ENCODE data around the gene CDC5L.
A peak's percentile ranks its signal among the peaks of the same experiment; 100 is the strongest.
"Not testable (repeated sequence)": the region's sequence is repeated elsewhere in the genome, so short reads cannot be mapped to it uniquely, and the experiment has no call there.

CDC5L gene

DNA sequence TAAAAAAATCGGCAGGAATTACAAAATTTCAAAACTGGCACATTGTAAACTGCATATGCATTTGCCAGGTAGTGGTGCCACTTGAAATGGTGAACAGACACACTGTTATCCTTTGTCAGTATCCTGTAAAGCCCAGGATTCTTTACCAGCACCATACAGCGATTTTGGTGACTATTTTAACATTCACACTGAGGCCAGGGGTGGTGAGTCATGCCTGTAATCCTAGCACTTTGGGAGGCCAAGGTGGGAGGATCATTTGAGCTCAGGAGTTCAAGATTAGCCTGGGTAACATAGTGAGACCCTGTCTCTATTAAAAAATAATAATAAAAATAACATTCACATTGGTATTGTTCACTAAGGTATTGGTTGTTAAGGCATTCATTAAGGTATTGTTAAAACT, 61.7 kb downstream of the CDC5L start:
- not testable (repeated sequence) for H3K4me1 Mint-ChIP-seq, H3K4me3 Mint-ChIP-seq, H3K27ac Mint-ChIP-seq, H3K9me3 Mint-ChIP-seq, ATAC-seq, H3K27me3 Mint-ChIP-seq
- H3K36me3 Mint-ChIP-seq = peaks cover 46% of the 10 kb centered on the region

DNA sequence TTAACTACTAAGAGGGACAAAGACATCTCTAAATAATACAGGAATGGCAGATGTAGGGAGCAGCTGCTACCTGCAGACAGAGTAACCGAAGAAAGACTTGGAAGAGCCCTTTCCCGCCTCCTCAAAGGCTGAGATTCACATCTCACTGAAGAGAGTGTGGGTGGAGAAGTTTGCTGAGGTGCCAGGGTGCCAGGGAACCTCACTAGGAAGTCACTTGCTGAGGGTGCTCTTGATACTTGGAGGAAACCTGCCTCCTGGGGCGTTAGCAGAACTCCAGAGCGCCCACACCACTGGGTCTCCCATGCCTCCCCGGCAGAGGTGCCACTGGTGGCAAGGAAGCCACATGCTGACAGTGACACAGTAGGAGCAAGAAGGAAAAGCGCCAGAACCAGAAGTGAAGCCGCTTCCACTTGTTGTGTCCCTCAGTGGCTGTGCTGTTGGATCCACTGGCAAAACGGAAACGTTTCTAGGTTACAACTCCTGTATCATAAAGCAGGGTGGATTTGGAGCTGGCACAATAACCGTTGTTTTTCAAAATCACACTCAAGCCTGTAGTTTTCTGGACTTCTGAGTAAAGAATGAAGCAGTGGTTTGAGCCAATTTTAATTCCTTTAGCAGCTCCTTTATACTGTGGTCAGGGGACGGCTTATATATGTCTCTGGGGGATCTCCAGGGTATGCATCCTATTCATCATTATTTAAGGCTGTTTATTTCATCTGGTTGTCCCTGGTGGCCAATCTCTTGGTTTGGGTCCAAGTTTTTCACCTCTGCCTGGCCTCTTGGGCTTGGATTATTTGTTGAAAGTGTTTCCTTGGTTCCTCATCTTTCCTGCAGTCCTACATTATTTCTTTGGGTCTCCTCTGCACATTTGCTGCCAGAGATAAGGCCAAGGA, 64.5 kb downstream of the CDC5L start:
- peaks cover 27% of the 10 kb centered on the region for H3K36me3 Mint-ChIP-seq
- no peaks in the 10 kb centered on the region for H3K4me1 Mint-ChIP-seq
- H3K27ac Mint-ChIP-seq = no peak overlapping the region
- no peaks in the 10 kb centered on the region for H3K27me3 Mint-ChIP-seq
- no peak for ATAC-seq
- H3K9me3 Mint-ChIP-seq = no peaks in the 10 kb centered on the region
- no peak overlapping the region for H3K4me3 Mint-ChIP-seq

DNA sequence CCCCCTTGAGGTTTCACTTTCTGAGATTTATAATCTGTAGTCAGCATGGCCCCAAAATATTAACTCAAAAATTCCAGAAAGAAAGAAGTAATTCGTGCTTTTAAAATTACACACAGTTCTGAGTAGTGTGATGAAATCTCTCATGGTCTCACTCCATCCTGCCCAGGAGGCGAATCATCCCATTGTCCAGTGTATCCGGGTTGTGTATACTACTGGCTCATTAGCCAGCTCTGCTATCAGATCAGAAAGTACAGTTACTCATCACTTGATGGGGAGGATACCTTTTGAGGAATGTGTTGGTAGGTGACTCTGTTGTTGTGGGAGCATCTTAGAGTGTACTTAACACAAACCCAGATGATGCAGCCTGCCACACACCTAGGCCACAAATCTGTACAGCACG, 65.2 kb downstream of the CDC5L start:
- Mint-ChIP-seq H3K4me1 (no peaks in the 10 kb centered on the region), H3K27me3 (no peaks in the 10 kb centered on the region), H3K36me3 (peaks cover 20% of the 10 kb centered on the region), H3K27ac (no peak overlapping the region), H3K4me3 (no peak overlapping the region), H3K9me3 (no peaks in the 10 kb centered on the region)
- ATAC-seq = no peak

DNA sequence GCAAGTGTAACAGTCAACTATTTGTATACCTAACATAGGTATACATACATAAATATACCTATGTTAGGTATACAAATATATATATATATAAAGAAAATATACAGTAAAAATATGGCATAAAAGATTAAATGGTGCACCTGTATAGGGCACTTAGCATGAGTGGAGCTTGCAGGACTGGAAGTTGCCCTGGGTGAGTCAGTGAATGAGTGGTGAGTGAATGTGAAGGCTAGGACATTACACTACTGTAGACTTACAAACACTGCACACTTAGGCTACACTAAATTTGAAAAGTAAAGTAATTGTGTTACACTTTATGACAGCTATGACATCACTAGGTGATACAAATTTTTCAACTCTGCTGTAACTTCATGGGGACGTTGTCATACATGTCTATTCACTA, 65.6 kb downstream of the CDC5L start:
- Mint-ChIP-seq H3K36me3 (peaks cover 16% of the 10 kb centered on the region), H3K4me3 (no peak overlapping the region), H3K9me3 (no peaks in the 10 kb centered on the region), H3K4me1 (no peaks in the 10 kb centered on the region), H3K27ac (no peak overlapping the region), H3K27me3 (peaks cover under 1% of the 10 kb centered on the region)
- no peak for ATAC-seq

DNA sequence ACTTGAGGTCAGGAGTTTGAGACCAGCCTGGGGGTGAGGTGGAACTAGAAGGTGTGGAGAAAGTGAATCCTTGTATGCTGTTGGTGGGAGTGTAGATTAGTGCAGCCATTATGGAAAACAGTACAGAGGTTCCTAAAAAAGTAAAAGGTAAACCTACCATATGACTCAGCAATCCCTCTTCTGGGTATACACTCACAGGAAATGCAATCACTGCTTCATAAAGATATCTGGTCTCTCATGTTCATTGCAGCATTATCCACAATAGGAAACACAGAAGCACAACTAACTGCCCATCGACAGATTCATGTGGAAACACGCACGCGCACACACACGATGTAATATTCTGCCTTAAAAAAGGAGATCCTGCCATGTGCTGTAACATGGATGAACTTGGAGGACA, 66.7 kb downstream of the CDC5L start:
- no peak overlapping the region for H3K27ac Mint-ChIP-seq
- peaks cover 11% of the 10 kb centered on the region for H3K27me3 Mint-ChIP-seq
- no peaks in the 10 kb centered on the region for H3K4me1 Mint-ChIP-seq
- no peak overlapping the region for H3K4me3 Mint-ChIP-seq
- H3K9me3 Mint-ChIP-seq = no peaks in the 10 kb centered on the region
- ATAC-seq = no peak
- peaks cover 12% of the 10 kb centered on the region for H3K36me3 Mint-ChIP-seq

DNA sequence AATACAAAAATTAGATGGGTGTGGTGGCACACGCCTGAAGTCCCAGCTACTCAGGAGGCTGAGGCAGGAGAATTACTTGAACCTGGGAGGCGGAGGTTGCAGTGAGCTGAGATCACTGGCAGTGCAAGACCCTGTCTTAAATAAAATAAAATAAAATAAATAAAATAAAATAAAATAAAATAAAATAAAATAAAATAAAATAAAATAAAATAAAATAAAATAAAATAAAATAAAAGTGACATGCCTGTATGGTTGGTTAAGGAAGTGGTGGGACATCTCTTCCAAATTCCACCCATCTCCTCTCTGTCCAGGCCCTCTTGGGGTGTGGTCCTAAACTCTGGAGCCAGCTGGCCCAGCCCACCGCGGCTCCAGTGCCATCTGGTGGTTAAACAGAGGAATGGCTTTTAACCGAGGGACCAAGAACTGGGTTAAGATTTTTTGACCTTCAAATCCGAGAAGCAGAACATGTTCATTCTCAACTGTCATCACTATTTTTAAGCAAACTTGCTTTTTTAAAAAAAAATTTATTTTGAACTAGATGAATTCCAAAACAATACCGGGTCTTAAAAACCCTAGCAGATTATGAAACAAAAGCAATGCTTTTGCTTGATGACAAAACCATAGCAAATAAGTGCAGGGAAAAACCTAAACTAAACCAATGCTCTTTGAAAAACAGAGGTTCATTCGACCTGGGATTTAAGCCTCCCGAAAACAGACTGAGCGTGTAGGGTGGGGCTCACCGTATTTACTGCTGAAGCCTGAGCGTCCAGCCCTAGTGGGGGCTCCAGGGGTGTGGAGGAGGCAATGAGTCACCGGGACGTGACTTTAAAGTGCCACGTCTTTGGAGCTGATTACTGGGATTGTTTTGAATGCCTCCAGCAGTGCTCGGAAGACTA, 68.8 kb downstream of the CDC5L start:
- ATAC-seq = peak; percentile 65
- no peak overlapping the region for H3K27ac Mint-ChIP-seq
- peaks cover 12% of the 10 kb centered on the region for H3K36me3 Mint-ChIP-seq
- no peaks in the 10 kb centered on the region for H3K4me1 Mint-ChIP-seq
- no peak overlapping the region for H3K4me3 Mint-ChIP-seq
- no peaks in the 10 kb centered on the region for H3K9me3 Mint-ChIP-seq
- peaks cover 15% of the 10 kb centered on the region for H3K27me3 Mint-ChIP-seq

DNA sequence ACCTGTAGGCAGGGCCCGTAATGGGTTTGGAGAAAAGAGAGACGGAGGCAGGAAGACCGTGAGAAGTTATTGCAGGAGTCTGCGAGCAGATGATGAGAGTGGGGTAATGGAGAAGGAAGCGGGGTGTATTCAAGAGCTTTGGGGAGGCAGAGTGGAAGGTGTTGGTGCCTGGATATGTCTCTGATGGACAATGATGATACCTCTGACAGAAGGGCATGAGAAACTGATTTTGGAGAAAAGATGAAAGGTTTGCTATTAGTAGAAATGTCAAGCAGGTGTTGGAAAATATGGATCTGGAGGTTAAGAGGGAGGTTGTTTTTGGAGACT, 69.4 kb downstream of the CDC5L start:
- H3K4me3 Mint-ChIP-seq = no peak overlapping the region
- ATAC-seq = no peak
- no peak overlapping the region for H3K27ac Mint-ChIP-seq
- H3K4me1 Mint-ChIP-seq = no peaks in the 10 kb centered on the region
- peaks cover 7% of the 10 kb centered on the region for H3K36me3 Mint-ChIP-seq
- H3K9me3 Mint-ChIP-seq = no peaks in the 10 kb centered on the region
- H3K27me3 Mint-ChIP-seq = peaks cover 15% of the 10 kb centered on the region

DNA sequence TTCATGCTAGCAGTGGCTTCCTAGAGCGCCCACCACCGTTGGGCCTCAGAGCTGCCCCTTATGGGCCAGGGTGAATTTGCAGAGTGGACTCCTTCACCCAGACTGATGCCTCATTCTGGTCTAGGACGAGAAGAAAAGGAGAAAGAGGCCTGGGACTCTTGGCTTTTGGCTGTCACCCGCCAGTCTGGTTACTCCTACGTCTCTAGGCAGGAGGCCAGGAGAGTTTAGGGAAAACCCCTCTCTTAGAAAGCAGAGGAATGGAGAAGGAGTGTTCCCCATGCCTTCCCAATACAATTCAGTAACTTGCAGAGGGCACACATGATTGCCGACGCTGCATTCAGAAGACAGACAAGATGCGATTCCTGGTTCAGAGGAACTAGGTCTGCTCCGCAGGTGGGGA, 70.1 kb downstream of the CDC5L start:
- Mint-ChIP-seq H3K27me3 (peaks cover 22% of the 10 kb centered on the region), H3K4me1 (no peaks in the 10 kb centered on the region), H3K9me3 (no peaks in the 10 kb centered on the region), H3K27ac (no peak overlapping the region), H3K36me3 (peaks cover 4% of the 10 kb centered on the region), H3K4me3 (no peak overlapping the region)
- ATAC-seq = no peak

DNA sequence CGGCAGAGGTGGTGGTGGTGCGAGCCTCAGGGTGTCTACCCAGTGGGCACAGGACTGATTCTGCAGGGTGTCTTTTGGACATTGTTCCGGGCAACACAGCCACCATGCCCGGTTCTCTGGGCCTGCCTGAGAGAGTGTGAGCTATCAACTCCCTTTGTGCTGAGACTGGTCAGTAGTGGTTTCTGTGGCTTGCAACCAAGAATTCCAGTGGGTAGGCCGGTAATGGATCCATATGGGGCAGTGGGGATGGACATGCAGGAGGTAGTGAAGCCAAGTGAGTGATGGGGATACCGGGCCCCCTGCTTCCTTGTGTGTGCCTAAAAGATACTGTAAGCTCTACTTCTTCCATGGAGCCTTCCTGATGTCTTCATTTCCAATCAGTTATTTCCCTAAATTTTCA, 71.0 kb downstream of the CDC5L start:
- Mint-ChIP-seq H3K4me1 (no peaks in the 10 kb centered on the region), H3K27ac (no peak overlapping the region), H3K9me3 (no peaks in the 10 kb centered on the region), H3K27me3 (peaks cover 26% of the 10 kb centered on the region), H3K4me3 (no peak overlapping the region), H3K36me3 (no peaks in the 10 kb centered on the region)
- ATAC-seq = no peak

DNA sequence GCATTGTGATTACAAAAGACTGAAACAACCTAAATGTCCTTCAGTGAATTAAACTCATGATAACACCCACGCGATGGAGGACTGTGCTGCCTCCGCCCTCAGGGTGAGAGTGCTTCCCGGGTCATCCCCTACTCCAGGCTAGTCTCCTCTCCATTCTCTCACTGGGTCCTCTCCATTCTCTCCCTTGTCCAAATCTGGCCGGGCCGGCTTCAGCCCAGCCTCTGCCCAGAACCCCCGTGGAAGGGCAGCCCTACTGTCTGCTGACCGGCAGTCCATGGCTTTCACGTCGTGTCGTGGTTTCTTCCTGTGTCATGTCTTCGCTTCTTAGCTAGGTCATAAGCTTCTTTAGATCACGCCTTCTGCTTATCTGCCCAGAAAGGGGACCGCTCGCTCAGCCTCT, 74.8 kb downstream of the CDC5L start:
- ATAC-seq = no peak
- Mint-ChIP-seq H3K27me3 (peaks cover 37% of the 10 kb centered on the region), H3K4me3 (no peak overlapping the region), H3K36me3 (no peaks in the 10 kb centered on the region), H3K4me1 (no peaks in the 10 kb centered on the region), H3K27ac (no peak overlapping the region), H3K9me3 (no peaks in the 10 kb centered on the region)

DNA sequence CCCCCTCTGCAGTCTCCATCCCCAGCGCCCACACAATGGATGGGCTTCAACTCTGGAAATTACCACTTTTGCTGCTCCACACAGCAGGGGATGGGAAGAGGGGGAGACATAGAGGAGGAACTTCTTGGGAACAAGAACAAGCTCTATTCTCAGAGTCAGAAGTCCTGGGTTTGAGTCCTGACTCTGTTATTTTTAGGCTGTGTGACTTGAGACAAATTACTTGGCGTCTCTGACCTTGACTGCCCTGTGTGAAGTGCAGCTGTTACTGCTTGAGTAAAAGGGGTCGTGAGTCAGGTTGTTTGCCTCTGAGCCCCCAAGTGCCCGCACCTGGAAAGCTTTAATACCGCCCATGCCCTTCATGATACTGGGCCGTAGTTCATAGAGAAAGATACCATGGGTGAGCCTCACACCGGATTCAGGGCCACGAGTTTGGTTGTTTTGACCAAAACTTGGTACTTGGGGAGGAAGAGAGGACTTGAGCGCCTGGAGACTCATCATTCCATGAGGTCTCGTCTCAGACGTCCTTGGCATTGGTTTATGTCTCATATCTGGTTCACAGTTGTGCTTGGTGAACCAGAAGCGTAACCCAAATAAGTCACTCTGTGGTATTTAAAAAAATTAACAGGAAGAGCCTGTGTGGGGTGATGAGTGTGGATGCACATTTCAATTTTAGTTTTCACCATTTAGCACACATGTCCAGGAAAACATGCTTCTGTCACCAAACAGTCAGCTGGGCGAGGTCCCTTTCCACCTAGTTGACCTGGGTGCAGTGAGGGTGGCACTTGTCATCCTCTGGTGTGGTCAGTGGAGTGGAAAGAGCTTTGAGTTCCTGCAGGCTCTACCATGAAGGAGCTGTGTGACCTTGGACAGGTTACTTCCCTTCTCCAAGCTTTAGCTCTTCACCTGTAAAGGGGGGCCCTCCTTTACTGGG, 75.6 kb downstream of the CDC5L start:
- ATAC-seq = no peak
- H3K27ac Mint-ChIP-seq = no peak overlapping the region

DNA sequence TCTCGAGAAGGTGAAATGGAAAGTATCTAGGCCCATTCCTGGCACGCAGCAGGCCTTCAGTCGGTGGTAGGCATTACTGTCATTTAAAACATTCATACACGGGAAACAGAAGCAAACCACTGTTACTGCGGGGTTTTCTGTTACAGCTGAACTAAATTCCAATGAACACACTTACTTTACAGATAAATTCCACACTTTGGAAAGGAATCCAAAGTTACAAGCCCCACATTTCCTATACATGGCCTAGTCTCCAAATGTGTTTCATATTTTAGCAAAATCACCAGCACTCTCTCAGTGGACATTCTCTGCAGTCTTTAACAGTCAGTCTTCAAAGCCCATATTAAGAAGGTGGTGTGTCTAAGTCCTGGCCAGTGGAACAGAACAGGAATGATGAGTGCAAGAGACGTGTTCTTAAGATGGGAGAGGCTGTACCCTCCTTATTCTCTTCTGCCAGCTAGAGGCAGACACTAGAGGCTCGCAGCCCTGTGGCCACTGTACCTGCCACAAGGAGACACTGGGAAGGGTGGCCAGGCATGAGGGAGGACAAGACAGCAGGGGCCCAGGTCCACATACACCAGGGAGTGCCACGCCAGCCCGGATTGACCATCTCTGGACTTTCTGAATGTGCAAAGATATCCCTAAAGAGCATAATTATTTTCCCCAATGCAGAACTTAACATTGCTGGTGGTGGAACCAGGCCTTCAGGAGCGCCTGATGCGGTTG, 76.4 kb downstream of the CDC5L start:
- no peaks in the 10 kb centered on the region for H3K36me3 Mint-ChIP-seq
- no peaks in the 10 kb centered on the region for H3K4me1 Mint-ChIP-seq
- H3K9me3 Mint-ChIP-seq = no peaks in the 10 kb centered on the region
- H3K27me3 Mint-ChIP-seq = peaks cover 38% of the 10 kb centered on the region
- ATAC-seq = no peak
- no peak overlapping the region for H3K4me3 Mint-ChIP-seq
- no peak overlapping the region for H3K27ac Mint-ChIP-seq

More for the DNA sequence above, 75.6 kb downstream of the CDC5L start:
- no peaks in the 10 kb centered on the region for H3K36me3 Mint-ChIP-seq
- H3K4me1 Mint-ChIP-seq = no peaks in the 10 kb centered on the region
- no peak overlapping the region for H3K4me3 Mint-ChIP-seq
- no peaks in the 10 kb centered on the region for H3K9me3 Mint-ChIP-seq
- peaks cover 44% of the 10 kb centered on the region for H3K27me3 Mint-ChIP-seq

DNA sequence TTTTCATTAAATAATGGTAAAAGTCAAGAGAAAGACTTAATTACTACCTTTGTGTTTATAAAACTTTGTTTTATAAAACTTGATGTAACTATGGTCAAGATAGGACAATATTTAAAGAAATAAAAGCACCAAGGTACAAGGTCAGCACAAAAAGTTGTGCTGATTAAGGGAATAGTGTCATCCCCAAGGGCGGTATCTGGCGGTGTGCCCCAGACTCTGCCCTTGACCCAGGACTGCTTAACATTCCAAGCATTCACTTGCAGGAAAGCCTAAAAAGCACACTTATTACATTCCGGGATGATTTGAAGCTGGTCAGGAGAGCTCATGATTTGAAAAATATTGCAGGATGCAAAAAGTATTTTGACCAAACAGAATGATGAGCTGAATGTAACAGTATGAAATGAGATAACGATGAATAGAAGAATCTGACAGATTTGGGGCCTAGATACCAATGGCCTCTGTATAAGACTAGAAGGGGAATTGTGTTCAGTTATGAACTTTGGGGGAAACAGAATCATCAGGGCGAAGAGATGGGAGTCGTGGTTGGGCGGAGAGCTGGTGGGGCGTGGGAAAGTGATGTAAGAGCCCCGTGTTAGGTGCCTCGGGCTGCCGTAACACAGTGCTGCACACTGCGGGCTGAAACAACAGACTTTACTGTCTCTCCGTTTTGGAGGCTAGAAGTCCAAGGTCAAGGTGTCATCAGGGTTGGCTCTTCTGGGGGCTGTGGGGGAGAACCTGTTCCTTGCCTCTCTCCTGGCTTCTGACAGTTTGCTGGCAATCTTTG, 77.2 kb downstream of the CDC5L start:
- peaks cover 30% of the 10 kb centered on the region for H3K27me3 Mint-ChIP-seq
- no peaks in the 10 kb centered on the region for H3K4me1 Mint-ChIP-seq
- H3K4me3 Mint-ChIP-seq = no peak overlapping the region
- no peak for ATAC-seq
- no peak overlapping the region for H3K27ac Mint-ChIP-seq
- no peaks in the 10 kb centered on the region for H3K36me3 Mint-ChIP-seq
- no peaks in the 10 kb centered on the region for H3K9me3 Mint-ChIP-seq

DNA sequence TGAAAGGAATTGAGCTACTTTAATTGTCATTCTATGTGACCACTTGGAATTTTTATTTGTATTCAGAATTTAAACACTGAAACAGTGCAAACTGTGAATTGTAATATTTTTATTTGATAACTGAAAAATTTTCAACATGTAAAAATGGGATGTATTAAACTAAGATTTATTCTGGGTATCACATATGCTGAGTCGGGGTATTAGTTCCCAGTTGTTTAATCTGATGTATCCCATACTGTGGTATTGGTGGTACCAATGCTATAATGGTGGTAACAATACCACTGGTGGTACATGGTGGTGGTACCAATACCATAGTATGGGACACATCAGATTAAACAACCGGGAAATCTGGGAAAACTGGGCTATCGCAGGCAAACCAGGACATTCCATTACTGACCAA, 79.4 kb downstream of the CDC5L start:
- Mint-ChIP-seq H3K4me1 (no peaks in the 10 kb centered on the region), H3K36me3 (no peaks in the 10 kb centered on the region), H3K27me3 (peaks cover 30% of the 10 kb centered on the region), H3K9me3 (no peaks in the 10 kb centered on the region), H3K27ac (no peak overlapping the region), H3K4me3 (no peak overlapping the region)
- ATAC-seq = no peak
